ENCODE measurements around the gene SOX30. TPM values are rescaled to one million over a fixed set of nuclear protein-coding genes. Genes with fewer than 3 reads are reported as not detected.

Gene SOX30
- total RNA-seq, 2 donors from 2014 or later = not detected

DNA sequence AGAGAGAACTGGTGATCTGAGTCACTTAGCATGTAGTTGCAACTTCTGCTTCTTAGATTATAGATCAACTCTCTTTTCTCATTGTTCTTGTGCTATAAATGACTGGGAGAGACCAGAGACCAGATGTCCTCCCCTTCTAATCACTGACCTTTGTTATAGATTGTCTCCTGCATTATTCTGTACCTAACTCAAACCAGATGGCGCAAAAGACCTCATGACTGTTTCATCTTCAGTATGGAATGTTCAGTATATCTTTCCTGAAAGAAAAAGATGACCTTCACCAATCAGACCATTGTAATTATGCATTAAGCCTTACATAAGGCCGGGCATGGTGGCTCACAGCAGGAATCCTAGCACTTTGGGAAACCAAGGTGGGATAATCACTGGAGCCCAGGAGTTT is 46.2 kb downstream of the SOX30 start:
- ATAC-seq (ENCODE audit: insufficient number of reproducible peaks, low FRiP score, low read depth) (no peak), DNase-seq (ENCODE audit: low spot score) (no peak)
- no peaks in the 10 kb centered on the region for H3K9me3 ChIP-seq
- no peak overlapping the region for H3K27ac ChIP-seq
- H3K36me3 ChIP-seq = no peaks in the 10 kb centered on the region
- TF ChIP-seq, protein P1, sequence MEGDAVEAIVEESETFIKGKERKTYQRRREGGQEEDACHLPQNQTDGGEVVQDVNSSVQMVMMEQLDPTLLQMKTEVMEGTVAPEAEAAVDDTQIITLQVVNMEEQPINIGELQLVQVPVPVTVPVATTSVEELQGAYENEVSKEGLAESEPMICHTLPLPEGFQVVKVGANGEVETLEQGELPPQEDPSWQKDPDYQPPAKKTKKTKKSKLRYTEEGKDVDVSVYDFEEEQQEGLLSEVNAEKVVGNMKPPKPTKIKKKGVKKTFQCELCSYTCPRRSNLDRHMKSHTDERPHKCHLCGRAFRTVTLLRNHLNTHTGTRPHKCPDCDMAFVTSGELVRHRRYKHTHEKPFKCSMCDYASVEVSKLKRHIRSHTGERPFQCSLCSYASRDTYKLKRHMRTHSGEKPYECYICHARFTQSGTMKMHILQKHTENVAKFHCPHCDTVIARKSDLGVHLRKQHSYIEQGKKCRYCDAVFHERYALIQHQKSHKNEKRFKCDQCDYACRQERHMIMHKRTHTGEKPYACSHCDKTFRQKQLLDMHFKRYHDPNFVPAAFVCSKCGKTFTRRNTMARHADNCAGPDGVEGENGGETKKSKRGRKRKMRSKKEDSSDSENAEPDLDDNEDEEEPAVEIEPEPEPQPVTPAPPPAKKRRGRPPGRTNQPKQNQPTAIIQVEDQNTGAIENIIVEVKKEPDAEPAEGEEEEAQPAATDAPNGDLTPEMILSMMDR (IDR thresholded peaks at IDR 0.05) = no peak
- no peaks in the 10 kb centered on the region for H3K27me3 ChIP-seq (replicated peaks; ENCODE audit: insufficient read depth)
- H3K4me1 ChIP-seq (ENCODE audit: control insufficient read depth in 1 of 2, low read depth in 2 of 2) = peaks cover 0 to 18% of the 10 kb centered on the region in 2 donors
- no peak overlapping the region for H3K4me3 ChIP-seq

DNA sequence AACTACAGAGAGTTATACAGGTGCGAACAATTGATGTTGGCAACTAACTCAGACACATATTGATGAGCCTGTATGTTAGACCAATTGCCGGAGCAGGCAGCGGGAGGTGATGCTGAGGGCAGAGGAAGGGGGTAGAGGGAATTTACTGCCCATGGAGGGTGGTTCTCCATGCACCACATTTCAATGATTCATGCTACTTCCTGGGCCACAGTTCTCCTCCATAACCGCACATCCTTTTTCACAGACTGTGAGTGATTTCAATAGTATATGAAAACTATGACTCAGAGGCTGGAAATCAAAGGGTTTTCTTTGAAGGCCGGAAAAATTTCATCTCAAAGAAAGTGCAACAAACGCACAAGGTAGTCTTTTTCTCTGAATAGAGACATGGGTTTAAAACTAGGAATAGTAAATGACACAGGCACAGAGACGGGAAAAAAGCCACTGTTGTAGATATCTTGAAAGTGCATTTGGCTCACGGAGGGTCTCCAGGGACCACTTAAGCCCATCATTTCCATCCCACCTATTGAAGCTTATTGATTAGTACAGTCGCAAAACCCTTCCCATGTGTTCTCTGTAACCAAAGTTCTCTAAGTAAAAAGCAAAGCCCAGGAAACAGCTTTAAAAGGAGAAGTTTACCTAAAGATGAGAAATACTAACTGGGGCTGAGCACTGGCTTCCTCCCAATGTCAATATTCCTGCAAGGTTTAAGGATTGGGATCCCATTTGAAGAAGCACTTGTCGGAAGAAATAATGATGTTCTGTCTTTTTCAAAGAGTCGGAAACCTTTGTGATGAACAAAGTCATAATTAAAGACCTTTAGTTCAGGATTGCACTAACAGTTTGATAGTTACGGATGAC is 48.7 kb downstream of the SOX30 start:
- TF ChIP-seq, protein P1 (IDR thresholded peaks at IDR 0.05) = no peak
- no peak for ATAC-seq (ENCODE audit: insufficient number of reproducible peaks, low FRiP score, low read depth)

DNA sequence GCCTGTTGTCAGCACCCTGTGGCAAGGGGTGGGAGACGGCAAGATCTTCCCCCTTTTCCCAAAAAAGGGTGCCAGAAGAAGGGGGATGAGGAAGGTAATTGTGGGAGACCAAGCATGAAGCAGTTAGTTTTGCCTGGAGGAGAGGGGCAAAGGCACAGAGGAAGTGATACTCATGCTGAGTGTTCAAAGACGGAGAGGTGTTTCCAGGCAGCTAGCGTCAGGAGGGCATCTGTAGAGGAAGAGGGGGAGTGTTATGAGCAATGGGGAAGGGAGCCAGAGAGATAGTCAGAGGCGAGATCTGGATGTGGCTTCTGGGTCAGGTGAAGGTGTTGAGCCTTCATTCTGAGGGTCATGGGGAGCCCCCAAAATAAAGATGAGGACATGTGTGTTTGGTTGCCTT is 49.7 kb downstream of the SOX30 start:
- H3K4me3 ChIP-seq = no peak overlapping the region
- no peaks in the 10 kb centered on the region for H3K36me3 ChIP-seq
- no peak for ATAC-seq (ENCODE audit: insufficient number of reproducible peaks, low FRiP score, low read depth)
- H3K9me3 ChIP-seq = no peaks in the 10 kb centered on the region
- H3K4me1 ChIP-seq (ENCODE audit: control insufficient read depth in 1 of 2, low read depth in 2 of 2) = no peaks in the 10 kb centered on the region
- DNase-seq (ENCODE audit: low spot score) = no peak
- TF ChIP-seq, protein P1 (IDR thresholded peaks at IDR 0.05) = no peak
- H3K27me3 ChIP-seq (replicated peaks; ENCODE audit: insufficient read depth) = no peaks in the 10 kb centered on the region
- no peak overlapping the region for H3K27ac ChIP-seq

More for the DNA sequence above, 48.7 kb downstream of the SOX30 start:
- Histone ChIP-seq H3K36me3 (no peaks in the 10 kb centered on the region), H3K4me1 (ENCODE audit: control insufficient read depth in 1 of 2, low read depth in 2 of 2) (peaks cover 0 to 6% of the 10 kb centered on the region in 2 donors), H3K27ac (no peak overlapping the region), H3K4me3 (no peak overlapping the region), H3K27me3 (replicated peaks; ENCODE audit: insufficient read depth) (no peaks in the 10 kb centered on the region), H3K9me3 (no peaks in the 10 kb centered on the region)
- no peak for DNase-seq (ENCODE audit: low spot score)

DNA sequence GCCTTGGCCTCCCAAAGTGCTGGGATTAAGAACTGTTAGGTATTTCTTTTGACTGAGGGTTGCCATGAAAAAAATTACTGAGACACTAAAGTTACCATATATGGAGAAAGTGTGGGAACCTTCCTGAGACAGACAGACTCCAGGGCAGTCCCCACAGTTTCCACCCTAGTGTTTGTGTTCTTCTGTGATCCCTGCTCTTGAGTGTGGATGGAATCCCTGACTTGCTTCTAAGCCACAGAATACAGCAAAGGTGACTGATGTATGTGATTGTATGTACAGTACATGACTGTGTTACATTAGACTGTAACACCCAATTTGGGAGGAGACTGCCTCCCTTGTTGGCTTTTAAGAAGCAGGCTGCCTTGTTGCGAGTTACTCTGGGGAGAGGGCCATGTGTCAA is 52.0 kb downstream of the SOX30 start:
- no peaks in the 10 kb centered on the region for H3K4me1 ChIP-seq (ENCODE audit: control insufficient read depth in 1 of 2, low read depth in 2 of 2)
- ATAC-seq (ENCODE audit: insufficient number of reproducible peaks, low FRiP score, low read depth) (no peak), DNase-seq (ENCODE audit: low spot score) (no peak)
- H3K36me3 ChIP-seq = no peaks in the 10 kb centered on the region
- no peak overlapping the region for H3K4me3 ChIP-seq
- TF ChIP-seq, protein P1 (IDR thresholded peaks at IDR 0.05) = no peak
- H3K27me3 ChIP-seq (replicated peaks; ENCODE audit: insufficient read depth) = no peaks in the 10 kb centered on the region
- H3K9me3 ChIP-seq = no peaks in the 10 kb centered on the region
- no peak overlapping the region for H3K27ac ChIP-seq

- Histone ChIP-seq H3K4me1 (ENCODE audit: control insufficient read depth in 1 of 2, low read depth in 2 of 2) (no peaks in the 10 kb centered on the region), H3K4me3 (no peak overlapping the region), H3K9me3 (no peaks in the 10 kb centered on the region), H3K27me3 (replicated peaks; ENCODE audit: insufficient read depth) (no peaks in the 10 kb centered on the region), H3K27ac (no peak overlapping the region), H3K36me3 (no peaks in the 10 kb centered on the region)
- ATAC-seq (ENCODE audit: insufficient number of reproducible peaks, low FRiP score, low read depth) (no peak), DNase-seq (ENCODE audit: low spot score) (no peak)
- TF ChIP-seq, protein P1 (IDR thresholded peaks at IDR 0.05) = no peak
These were observed 52.7 kb downstream of the SOX30 start for GRCh38 chr5:157599565-157599964.

Data from thoracic aorta (tissue), 2 donors.